Memory B cell (primary cell): ENCODE measurements around the gene ZNF813.
"Not testable (repeated sequence)": the region's sequence is repeated elsewhere in the genome, so short reads cannot be mapped to it uniquely, and the experiment has no call there.

ENCODE experiments used
- ATAC-seq: fragments of 150-1000 bp; cut with Tn5 transposase; 2 replicates; pipeline ENCODE4 v1.10.0; 2021; ENCODE audit warnings: low read depth, mild to moderate bottlenecking, moderate library complexity
- DNase-seq, 2 donors: peaks; one replicate each; pipeline ENCODE4 v3.0.0; 2022; ENCODE audit warnings: low spot score in 2 of 2
- H3K27ac Mint-ChIP-seq: one replicate; pipeline ENCODE4 v1.8.0; 2022; ENCODE audit warnings: mild to moderate bottlenecking, moderate library complexity, mixed read lengths
- H3K27me3 Mint-ChIP-seq: one replicate; pipeline ENCODE4 v1.8.0; 2022; ENCODE audit warnings: mixed read lengths
- H3K36me3 Mint-ChIP-seq: one replicate; pipeline ENCODE4 v1.8.0; 2022; ENCODE audit warnings: mild to moderate bottlenecking, mixed read lengths
- H3K4me1 Mint-ChIP-seq: one replicate; pipeline ENCODE4 v1.8.0; 2022; ENCODE audit warnings: mixed read lengths
- H3K4me3 Mint-ChIP-seq: one replicate; pipeline ENCODE4 v1.8.0; 2022; ENCODE audit warnings: mild to moderate bottlenecking, moderate library complexity, mixed read lengths
- H3K9me3 Mint-ChIP-seq: one replicate; pipeline ENCODE4 v1.8.0; 2022; ENCODE audit warnings: mixed read lengths

ZNF813 gene

DNA sequence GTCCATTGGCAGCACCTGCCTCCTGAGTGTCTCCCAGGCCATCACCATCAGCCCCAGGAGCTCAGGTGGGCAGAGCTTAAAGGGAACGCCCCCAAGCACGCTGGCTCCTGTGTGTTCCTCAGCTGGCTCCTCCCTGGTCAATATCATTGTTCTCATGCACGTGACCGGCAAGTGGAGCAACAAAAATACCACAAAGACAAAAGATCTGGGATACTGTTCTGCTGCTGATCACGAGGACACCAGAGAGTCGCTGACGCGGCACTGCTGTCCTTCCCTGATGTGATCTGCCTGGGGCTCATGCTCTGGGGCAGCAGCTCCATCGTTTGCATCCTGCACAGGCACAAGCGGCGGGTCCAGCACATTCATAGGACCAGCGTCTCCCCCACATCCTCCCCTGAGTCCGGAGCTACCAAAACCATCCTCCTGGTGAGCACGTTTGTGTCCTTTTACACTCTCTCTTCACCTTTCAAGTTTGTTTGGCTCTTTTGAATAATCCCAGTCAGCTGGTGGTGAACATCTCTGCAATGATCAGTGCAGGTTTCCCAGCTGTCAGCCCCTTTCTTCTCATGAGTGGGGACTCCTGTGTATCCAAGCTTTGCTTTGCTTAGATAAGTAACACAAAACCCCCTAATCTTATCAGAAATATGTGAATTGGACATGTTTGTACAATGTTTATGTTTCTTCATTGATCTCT is 36.3 kb downstream of the ZNF813 start:
- H3K9me3 Mint-ChIP-seq, result peaks cover 11% of the 10 kb centered on the region
- H3K36me3 Mint-ChIP-seq, H3K27ac Mint-ChIP-seq, H3K27me3 Mint-ChIP-seq, H3K4me1 Mint-ChIP-seq, H3K4me3 Mint-ChIP-seq, ATAC-seq, DNase-seq: not testable (repeated sequence)

GRCh38 chr19:53504365-53504703 is 36.8 kb downstream of the ZNF813 start:
- not testable (repeated sequence) for H3K9me3 Mint-ChIP-seq

GRCh38 chr19:53504885-53505284 is 37.4 kb downstream of the ZNF813 start:
- peaks cover 5% of the 10 kb centered on the region for H3K36me3 Mint-ChIP-seq
- peaks cover 12% of the 10 kb centered on the region for H3K27me3 Mint-ChIP-seq
- H3K4me3 Mint-ChIP-seq, result no peak overlapping the region
- ATAC-seq (no peak), DNase-seq (no peak)
- H3K4me1 Mint-ChIP-seq, result no peaks in the 10 kb centered on the region
- H3K9me3 Mint-ChIP-seq, result peaks cover 9% of the 10 kb centered on the region
- no peak overlapping the region for H3K27ac Mint-ChIP-seq

More at GRCh38 chr19:53504365-53504703, 36.8 kb downstream of the ZNF813 start:
- H3K36me3 Mint-ChIP-seq, H3K4me1 Mint-ChIP-seq, H3K27me3 Mint-ChIP-seq, H3K27ac Mint-ChIP-seq, H3K4me3 Mint-ChIP-seq, DNase-seq, ATAC-seq: not testable (repeated sequence)

- Mint-ChIP-seq H3K36me3 (peaks cover 3% of the 10 kb centered on the region), H3K27ac (no peak overlapping the region), H3K4me3 (no peak overlapping the region), H3K27me3 (peaks cover 9% of the 10 kb centered on the region), H3K4me1 (no peaks in the 10 kb centered on the region), H3K9me3 (peaks cover 5% of the 10 kb centered on the region)
- DNase-seq, result no peak
- no peak for ATAC-seq
Measured at GRCh38 chr19:53506728-53507127, 39.2 kb downstream of the ZNF813 start.

GRCh38 chr19:53507523-53508442 is 40.2 kb downstream of the ZNF813 start:
- no peak overlapping the region for H3K27ac Mint-ChIP-seq
- peaks cover 3% of the 10 kb centered on the region for H3K36me3 Mint-ChIP-seq
- no peaks in the 10 kb centered on the region for H3K4me1 Mint-ChIP-seq
- DNase-seq (no peak), ATAC-seq (no peak)
- peaks cover 4% of the 10 kb centered on the region for H3K9me3 Mint-ChIP-seq
- H3K4me3 Mint-ChIP-seq, result no peak overlapping the region
- H3K27me3 Mint-ChIP-seq, result peaks cover 8% of the 10 kb centered on the region

- no peak for ATAC-seq
- Mint-ChIP-seq H3K27me3 (peaks cover 7% of the 10 kb centered on the region), H3K4me1 (no peaks in the 10 kb centered on the region), H3K36me3 (peaks cover 3% of the 10 kb centered on the region), H3K9me3 (peaks cover 4% of the 10 kb centered on the region), H3K4me3 (no peak overlapping the region), H3K27ac (no peak overlapping the region)
- DNase-seq, result no peak
Measured at GRCh38 chr19:53509443-53509842, 41.9 kb downstream of the ZNF813 start.

- Mint-ChIP-seq H3K36me3 (peaks cover 3% of the 10 kb centered on the region), H3K4me1 (no peaks in the 10 kb centered on the region)
- no peak for DNase-seq
Measured at GRCh38 chr19:53509845-53510244, 42.3 kb downstream of the ZNF813 start.

DNA sequence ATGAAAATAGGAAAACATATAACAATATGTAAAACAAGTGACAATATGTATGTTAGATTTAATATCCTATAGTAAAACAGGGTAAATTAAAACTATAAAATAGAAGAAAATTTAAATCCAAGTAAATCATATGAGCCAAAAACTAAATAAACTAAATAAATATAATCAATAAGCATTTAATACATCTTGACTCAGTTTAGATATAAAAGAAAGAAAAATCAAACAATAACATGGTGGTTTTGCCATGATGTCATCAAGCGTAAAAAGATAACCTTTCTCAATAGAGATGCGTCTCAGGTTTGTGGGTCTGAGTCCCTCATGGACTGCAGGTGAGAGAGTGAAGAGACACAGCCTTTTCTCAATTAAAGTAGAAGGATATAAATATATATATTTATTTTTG is 43.8 kb downstream of the ZNF813 start:
- Mint-ChIP-seq H3K9me3 (peaks cover 3% of the 10 kb centered on the region), H3K27ac (no peak overlapping the region), H3K4me3 (no peak overlapping the region), H3K4me1 (no peaks in the 10 kb centered on the region), H3K27me3 (peaks cover 5% of the 10 kb centered on the region), H3K36me3 (peaks cover 1% of the 10 kb centered on the region)
- no peak for DNase-seq
- ATAC-seq, result no peak

More at GRCh38 chr19:53509845-53510244, 42.3 kb downstream of the ZNF813 start:
- ATAC-seq, result no peak
- Mint-ChIP-seq H3K27ac (no peak overlapping the region), H3K9me3 (peaks cover 4% of the 10 kb centered on the region), H3K27me3 (peaks cover 7% of the 10 kb centered on the region), H3K4me3 (no peak overlapping the region)

DNA sequence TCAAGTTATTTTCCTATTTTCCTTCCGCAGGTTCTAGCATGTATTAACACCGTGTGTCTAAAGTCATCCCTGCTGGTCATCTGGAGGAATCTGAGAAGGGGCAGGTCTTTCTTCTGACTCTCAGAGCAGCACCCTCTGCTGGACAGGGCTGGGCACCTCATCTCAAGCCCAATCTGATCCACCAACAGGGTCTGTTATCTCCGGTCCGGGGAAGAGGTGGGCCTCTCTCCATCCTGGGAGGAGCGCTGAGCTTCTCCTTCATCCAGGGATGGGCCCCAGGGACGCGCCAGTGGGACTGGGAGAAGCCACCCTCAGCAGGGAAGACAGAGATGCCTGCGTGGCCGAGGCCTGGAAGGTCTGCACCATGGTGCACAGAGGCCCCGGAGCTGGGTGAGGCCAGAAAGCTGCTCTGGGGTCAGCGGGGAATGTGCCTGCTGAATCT is 44.4 kb downstream of the ZNF813 start:
- H3K9me3 Mint-ChIP-seq, result peaks cover 1% of the 10 kb centered on the region
- no peaks in the 10 kb centered on the region for H3K4me1 Mint-ChIP-seq
- ATAC-seq, result peak; percentile 88
- no peak overlapping the region for H3K27ac Mint-ChIP-seq
- H3K27me3 Mint-ChIP-seq, result peaks cover 3% of the 10 kb centered on the region
- H3K36me3 Mint-ChIP-seq, result no peaks in the 10 kb centered on the region
- H3K4me3 Mint-ChIP-seq, result no peak overlapping the region
- peak; percentile 33 to 34 for DNase-seq

- not testable (repeated sequence) for H3K36me3 Mint-ChIP-seq, DNase-seq, ATAC-seq, H3K9me3 Mint-ChIP-seq, H3K27ac Mint-ChIP-seq, H3K27me3 Mint-ChIP-seq, H3K4me1 Mint-ChIP-seq, H3K4me3 Mint-ChIP-seq
Measured at GRCh38 chr19:53515047-53515446, 47.5 kb downstream of the ZNF813 start.

DNA sequence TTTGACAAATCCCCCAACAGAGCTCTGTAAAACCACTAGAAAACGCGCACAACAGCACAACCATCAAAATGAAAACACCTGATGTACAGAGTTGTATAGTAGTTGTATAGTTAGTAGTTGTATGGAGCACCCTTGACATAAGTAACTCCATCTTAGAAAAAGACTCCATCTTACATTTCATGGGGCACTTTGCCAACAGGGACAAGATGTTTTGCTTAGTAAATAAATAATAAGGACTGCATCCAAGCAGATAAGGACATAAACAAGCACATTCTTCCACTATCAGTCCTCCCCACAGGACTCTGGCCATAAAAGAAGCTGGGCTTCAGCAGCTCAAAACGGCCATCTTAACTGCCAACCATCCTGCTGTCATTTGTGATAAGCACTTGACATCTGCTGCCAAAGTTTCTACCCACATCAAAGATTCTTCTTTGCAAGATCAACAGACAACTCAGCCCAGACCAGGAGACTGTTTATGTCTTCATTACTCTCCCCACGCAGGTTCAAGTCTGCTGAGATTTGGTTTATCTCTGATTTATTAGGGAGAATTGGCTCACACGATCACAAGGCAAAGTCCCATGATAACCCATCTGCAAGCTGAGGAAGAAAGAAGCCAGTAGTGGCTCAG is 49.7 kb downstream of the ZNF813 start:
- Mint-ChIP-seq H3K27ac (no peak overlapping the region), H3K4me1 (peaks cover 10% of the 10 kb centered on the region), H3K9me3 (peaks cover 7% of the 10 kb centered on the region), H3K27me3 (no peaks in the 10 kb centered on the region), H3K4me3 (no peak overlapping the region), H3K36me3 (peaks cover 2% of the 10 kb centered on the region)
- DNase-seq, result no peak
- ATAC-seq, result no peak

GRCh38 chr19:53518121-53518520 is 50.6 kb downstream of the ZNF813 start:
- Mint-ChIP-seq H3K27me3 (no peaks in the 10 kb centered on the region), H3K4me1 (peaks cover 10% of the 10 kb centered on the region), H3K36me3 (peaks cover 4% of the 10 kb centered on the region), H3K27ac (no peak overlapping the region), H3K4me3 (no peak overlapping the region), H3K9me3 (peaks cover 7% of the 10 kb centered on the region)
- ATAC-seq, result no peak
- DNase-seq, result no peak

DNA sequence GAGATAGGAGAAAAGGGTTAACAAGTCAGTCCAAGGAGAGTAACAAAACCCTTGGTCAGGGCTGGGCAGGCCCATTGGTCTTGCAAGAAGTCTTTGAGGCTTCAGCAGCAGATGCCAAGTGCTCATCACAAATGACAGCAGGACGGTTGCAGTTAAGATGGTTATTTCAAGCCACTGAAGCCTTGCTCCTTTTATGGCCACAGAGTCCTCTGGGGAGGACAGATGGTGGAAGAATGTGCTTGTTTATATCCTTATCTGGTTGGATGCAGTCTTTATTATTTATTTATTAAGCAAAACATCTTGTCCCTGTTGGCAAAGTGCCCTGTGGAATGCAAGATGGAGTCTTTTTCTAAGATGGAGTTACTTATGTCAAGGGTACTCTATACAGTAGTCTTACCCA is 51.2 kb downstream of the ZNF813 start:
- peak overlapping the region; percentile 66 for H3K4me3 Mint-ChIP-seq
- H3K27ac Mint-ChIP-seq, result no peak overlapping the region
- DNase-seq, result no peak
- peaks cover 10% of the 10 kb centered on the region for H3K4me1 Mint-ChIP-seq
- peaks cover 7% of the 10 kb centered on the region for H3K36me3 Mint-ChIP-seq
- no peaks in the 10 kb centered on the region for H3K27me3 Mint-ChIP-seq
- peaks cover 8% of the 10 kb centered on the region for H3K9me3 Mint-ChIP-seq
- no peak for ATAC-seq

DNA sequence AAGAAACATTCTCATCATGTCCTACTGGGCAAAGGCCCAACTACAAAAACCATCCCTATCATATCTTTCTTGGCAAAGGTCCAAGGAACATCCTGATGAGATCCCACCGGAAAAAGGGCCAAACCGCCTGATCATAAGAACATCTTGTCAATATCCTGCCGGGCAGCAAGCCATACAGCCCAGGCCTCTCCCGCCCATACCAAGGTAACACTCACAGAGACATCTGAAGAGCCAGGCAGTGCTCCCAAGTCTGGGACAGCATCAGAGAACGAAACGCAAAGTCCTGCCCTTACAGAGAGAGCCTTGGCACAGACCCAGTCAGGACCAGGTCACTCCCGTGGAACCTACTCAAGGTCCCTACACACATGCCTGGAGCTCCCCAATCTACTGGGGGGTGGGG is 51.9 kb downstream of the ZNF813 start:
- Mint-ChIP-seq H3K27me3 (no peaks in the 10 kb centered on the region), H3K4me1 (peaks cover 10% of the 10 kb centered on the region), H3K36me3 (peaks cover 10% of the 10 kb centered on the region), H3K27ac (no peak overlapping the region), H3K9me3 (peaks cover 11% of the 10 kb centered on the region), H3K4me3 (peak overlapping the region; percentile 43)
- ATAC-seq (no peak), DNase-seq (no peak)
